Measurements from ENCODE around the gene RBPJ.

GRCh38 chr4:26484516-26484915, 163.7 kb downstream of the RBPJ start:
- TF ChIP-seq, protein P1, sequence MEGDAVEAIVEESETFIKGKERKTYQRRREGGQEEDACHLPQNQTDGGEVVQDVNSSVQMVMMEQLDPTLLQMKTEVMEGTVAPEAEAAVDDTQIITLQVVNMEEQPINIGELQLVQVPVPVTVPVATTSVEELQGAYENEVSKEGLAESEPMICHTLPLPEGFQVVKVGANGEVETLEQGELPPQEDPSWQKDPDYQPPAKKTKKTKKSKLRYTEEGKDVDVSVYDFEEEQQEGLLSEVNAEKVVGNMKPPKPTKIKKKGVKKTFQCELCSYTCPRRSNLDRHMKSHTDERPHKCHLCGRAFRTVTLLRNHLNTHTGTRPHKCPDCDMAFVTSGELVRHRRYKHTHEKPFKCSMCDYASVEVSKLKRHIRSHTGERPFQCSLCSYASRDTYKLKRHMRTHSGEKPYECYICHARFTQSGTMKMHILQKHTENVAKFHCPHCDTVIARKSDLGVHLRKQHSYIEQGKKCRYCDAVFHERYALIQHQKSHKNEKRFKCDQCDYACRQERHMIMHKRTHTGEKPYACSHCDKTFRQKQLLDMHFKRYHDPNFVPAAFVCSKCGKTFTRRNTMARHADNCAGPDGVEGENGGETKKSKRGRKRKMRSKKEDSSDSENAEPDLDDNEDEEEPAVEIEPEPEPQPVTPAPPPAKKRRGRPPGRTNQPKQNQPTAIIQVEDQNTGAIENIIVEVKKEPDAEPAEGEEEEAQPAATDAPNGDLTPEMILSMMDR (IDR thresholded peaks at IDR 0.05), result no peak
- TF ChIP-seq POLR2A (IDR thresholded peaks at IDR 0.05), result no peak

Measured in body of pancreas (tissue), 4 donors.